Hepatocyte (in vitro differentiated cells): Measurements from ENCODE around the gene STRN4. TPM values are rescaled to one million over a fixed set of nuclear protein-coding genes. Genes with fewer than 3 reads are reported as not detected.

Source experiments
- DNase-seq: peaks from one replicate; pipeline ENCODE4 v3.0.0-alpha.2; 2016; ENCODE audit warnings: low spot score
- H2AFZ ChIP-seq: fragments of 200-600 bp; sonication (generic); 2 replicates; pipeline ENCODE4 v1.6.0; 2016; ENCODE audit warnings: antibody characterized with exemption, mild to moderate bottlenecking
- H3K27ac ChIP-seq: fragments of 200-600 bp; sonication (generic); 2 replicates; pipeline ENCODE4 v1.5.1; 2016; ENCODE audit warnings: mild to moderate bottlenecking
- H3K27me3 ChIP-seq: fragments of 200-600 bp; sonication (generic); 2 replicates; pipeline ENCODE4 v1.6.1; 2016
- H3K36me3 ChIP-seq: fragments of 200-600 bp; sonication (generic); replicated peaks from 2 replicates; pipeline ENCODE4 v1.5.1; 2016; ENCODE audit warnings: low read depth; ENCODE audit not compliant: insufficient read depth
- H3K4me1 ChIP-seq: fragments of 200-600 bp; sonication (generic); 2 replicates; pipeline ENCODE4 v1.5.1; 2016; ENCODE audit warnings: mild to moderate bottlenecking, moderate library complexity; ENCODE audit not compliant: insufficient read depth
- H3K4me2 ChIP-seq: fragments of 200-600 bp; sonication (generic); 2 replicates; pipeline ENCODE4 v1.6.0; 2016
- H3K4me3 ChIP-seq: fragments of 200-600 bp; sonication (generic); 2 replicates; pipeline ENCODE4 v1.5.1; 2016; ENCODE audit warnings: mild to moderate bottlenecking
- H3K79me2 ChIP-seq: fragments of 200-600 bp; sonication (generic); 2 replicates; pipeline ENCODE4 v1.6.0; 2017; ENCODE audit warnings: mild to moderate bottlenecking
- H3K9me2 ChIP-seq: fragments of 200-600 bp; sonication (generic); replicated peaks from 2 replicates; pipeline ENCODE4 v1.6.0; 2017; ENCODE audit warnings: mild to moderate bottlenecking; ENCODE audit not compliant: insufficient read depth
- H3K9me3 ChIP-seq: fragments of 200-600 bp; sonication (generic); 2 replicates; pipeline ENCODE4 v1.5.1; 2016; ENCODE audit warnings: low read depth, mild to moderate bottlenecking
- H4K20me1 ChIP-seq: fragments of 200-600 bp; sonication (generic); 2 replicates; pipeline ENCODE4 v1.6.0; 2016; ENCODE audit warnings: mild to moderate bottlenecking; ENCODE audit not compliant: insufficient read depth, poor library complexity, severe bottlenecking
- CTCF ChIP-seq: fragments of 200-600 bp; sonication (generic); IDR thresholded peaks from 2 replicates; pipeline ENCODE4 v1.5.1; 2016; ENCODE audit warnings: antibody characterized with exemption, mild to moderate bottlenecking; ENCODE audit not compliant: poor library complexity
- EZH2 ChIP-seq: fragments of 200-600 bp; sonication (generic); IDR thresholded peaks from 2 replicates; pipeline ENCODE4 v1.6.1; 2016; ENCODE audit warnings: antibody characterized with exemption, mild to moderate bottlenecking, borderline replicate concordance
- EZH2phosphoT487 ChIP-seq: fragments of 200-600 bp; sonication (generic); IDR thresholded peaks from one replicate; pipeline ENCODE4 v1.6.1; 2018; ENCODE audit warnings: antibody characterized with exemption, mild to moderate bottlenecking, low read depth, moderate library complexity; ENCODE audit not compliant: unreplicated experiment, severe bottlenecking
- WGBS: methylation state at CpG from one replicate; pipeline ENCODE4 v1.1.6; 2016; ENCODE audit warnings: low lambda C conversion rate; ENCODE audit errors: missing lambda C conversion rate; 5-methylcytosine and 5-hydroxymethylcytosine counted together
- polyA plus RNA-seq: library from polyadenylated mRNA; unstranded; fragments of >200 nt; fragmentation: Nextera tagmentation; extraction: Ambion mirVana; gene quantifications from 2 replicates; pipeline ENCODE4 v1.2.1, GENCODE V29; 2016
- total RNA-seq: library from RNA; depleted of rRNA; stranded (reverse); fragments of >200 nt; gene quantifications from 2 replicates; pipeline ENCODE4 v1.2.3, GENCODE V29; 2014

The STRN4 gene
- total and polyA plus RNA-seq, 2 experiments from 2014 or later, result 63.7 to 64.1 TPM

- peak overlapping the region; percentile 36 for H3K4me3 ChIP-seq
- H3K9me2 ChIP-seq, result no peaks in the 10 kb centered on the region
- H3K4me2 ChIP-seq, result peak overlapping the region; percentile 87
- peak; percentile 84 for DNase-seq
- H2AFZ ChIP-seq, result no peak overlapping the region
- peaks cover 27% of the 10 kb centered on the region for H3K4me1 ChIP-seq
- WGBS, result 18% methylated on average over 19 of the region's 20 CpGs
- no peaks in the 10 kb centered on the region for H3K9me3 ChIP-seq
- H3K27ac ChIP-seq, result peak overlapping the region; percentile 98
- H3K79me2 ChIP-seq, result peaks cover 59% of the 10 kb centered on the region
- H3K36me3 ChIP-seq, result no peaks in the 10 kb centered on the region
- peaks cover 7% of the 10 kb centered on the region for H4K20me1 ChIP-seq
- TF ChIP-seq EZH2phosphoT487 (no peak), CTCF (no peak), EZH2 (no peak)
- H3K27me3 ChIP-seq, result no peaks in the 10 kb centered on the region
Observed at GRCh38 chr19:46786236-46787039, 40.2 kb upstream of the STRN4 start.

GRCh38 chr19:46785980-46786235, 39.7 kb upstream of the STRN4 start:
- Histone ChIP-seq H4K20me1 (peaks cover 7% of the 10 kb centered on the region), H3K79me2 (peaks cover 60% of the 10 kb centered on the region), H3K36me3 (no peaks in the 10 kb centered on the region), H3K4me1 (peaks cover 27% of the 10 kb centered on the region), H3K27ac (peak overlapping the region; percentile 98), H3K9me3 (no peaks in the 10 kb centered on the region), H3K4me3 (peak overlapping the region; percentile 36), H3K27me3 (no peaks in the 10 kb centered on the region), H2AFZ (no peak overlapping the region), H3K9me2 (no peaks in the 10 kb centered on the region), H3K4me2 (peak overlapping the region; percentile 87)
- WGBS, result 44% methylated on average over 4 of the region's 4 CpGs
- no peak for TF ChIP-seq EZH2phosphoT487
- TF ChIP-seq CTCF, result no peak
- no peak for TF ChIP-seq EZH2
- no peak for DNase-seq

GRCh38 chr19:46785054-46785979, 39.1 kb upstream of the STRN4 start:
- no peaks in the 10 kb centered on the region for H3K27me3 ChIP-seq

More at GRCh38 chr19:46785054-46785979, 39.1 kb upstream of the STRN4 start:
- Histone ChIP-seq H3K36me3 (no peaks in the 10 kb centered on the region), H3K4me2 (peak overlapping the region; percentile 87), H3K27ac (peak overlapping the region; percentile 98), H2AFZ (no peak overlapping the region), H4K20me1 (peaks cover 7% of the 10 kb centered on the region), H3K9me3 (no peaks in the 10 kb centered on the region), H3K4me1 (peaks cover 27% of the 10 kb centered on the region), H3K9me2 (no peaks in the 10 kb centered on the region), H3K79me2 (peaks cover 65% of the 10 kb centered on the region), H3K4me3 (peak overlapping the region; percentile 36)
- DNase-seq, result no peak
- WGBS, result 84% methylated on average over 19 of the region's 19 CpGs
- TF ChIP-seq EZH2phosphoT487 (no peak), CTCF (no peak), EZH2 (no peak)
